Mucosa of rectum (tissue), 2 donors: ENCODE results near the gene LAMA2.

Experiments
- H3K27ac ChIP-seq, 2 donors: one replicate each; pipeline ENCODE4 v1.7.0; 2013; ENCODE audit warnings: inconsistent platforms in 2 of 2, low read depth in 2 of 2, low read length in 2 of 2
- H3K27me3 ChIP-seq, 2 donors: one replicate each; pipeline ENCODE4 v1.7.0; 2013; ENCODE audit warnings: low read length in 2 of 2; ENCODE audit not compliant: control insufficient read depth in 2 of 2, insufficient read depth in 2 of 2
- H3K36me3 ChIP-seq, 2 donors: one replicate each; pipeline ENCODE4 v1.7.0; 2013; ENCODE audit warnings: low read length in 2 of 2; ENCODE audit not compliant: control insufficient read depth in 2 of 2, insufficient read depth in 2 of 2
- H3K4me1 ChIP-seq, 2 donors: one replicate each; pipeline ENCODE4 v1.7.0; 2013; ENCODE audit warnings: low read length in 2 of 2, mild to moderate bottlenecking in 1 of 2; ENCODE audit not compliant: control insufficient read depth in 2 of 2, insufficient read depth in 2 of 2
- H3K4me3 ChIP-seq, 2 donors: one replicate each; pipeline ENCODE4 v1.7.0; 2013; ENCODE audit warnings: low read length in 2 of 2
- H3K9ac ChIP-seq, 2 donors: one replicate each; pipeline ENCODE4 v1.7.0; 2013; ENCODE audit warnings: low read length in 2 of 2, low read depth in 1 of 2, mild to moderate bottlenecking in 1 of 2
- H3K9me3 ChIP-seq, 2 donors: one replicate each; pipeline ENCODE4 v1.7.0; 2013; ENCODE audit warnings: low read length in 2 of 2; ENCODE audit not compliant: control insufficient read depth in 2 of 2
- donor health status: healthy.
- donor health status: Normal muscosa, but diverticular disease.

Gene LAMA2

GRCh38 chr6:129111346-129111745, 228.4 kb downstream of the LAMA2 start:
- no peak overlapping the region for H3K9ac ChIP-seq
- H3K9me3 ChIP-seq = no peaks in the 10 kb centered on the region
- H3K4me1 ChIP-seq = no peaks in the 10 kb centered on the region
- no peak overlapping the region for H3K27ac ChIP-seq
- H3K4me3 ChIP-seq = no peak overlapping the region
- no peaks in the 10 kb centered on the region for H3K36me3 ChIP-seq
- no peaks in the 10 kb centered on the region for H3K27me3 ChIP-seq

GRCh38 chr6:129111853-129112252, 228.9 kb downstream of the LAMA2 start:
- Histone ChIP-seq H3K27ac (no peak overlapping the region), H3K4me3 (no peak overlapping the region), H3K27me3 (no peaks in the 10 kb centered on the region), H3K9me3 (no peaks in the 10 kb centered on the region), H3K4me1 (no peaks in the 10 kb centered on the region), H3K9ac (no peak overlapping the region), H3K36me3 (no peaks in the 10 kb centered on the region)

- no peaks in the 10 kb centered on the region for H3K4me1 ChIP-seq
- no peak overlapping the region for H3K27ac ChIP-seq
- no peaks in the 10 kb centered on the region for H3K27me3 ChIP-seq
- no peak overlapping the region for H3K9ac ChIP-seq
- no peaks in the 10 kb centered on the region for H3K36me3 ChIP-seq
- H3K4me3 ChIP-seq = no peak overlapping the region
- H3K9me3 ChIP-seq = no peaks in the 10 kb centered on the region
These were observed 229.7 kb downstream of the LAMA2 start for GRCh38 chr6:129112591-129112990.

GRCh38 chr6:129113637-129114036, 230.7 kb downstream of the LAMA2 start:
- H3K4me1 ChIP-seq = no peaks in the 10 kb centered on the region
- no peaks in the 10 kb centered on the region for H3K36me3 ChIP-seq
- no peaks in the 10 kb centered on the region for H3K27me3 ChIP-seq
- H3K27ac ChIP-seq = no peak overlapping the region
- no peaks in the 10 kb centered on the region for H3K9me3 ChIP-seq
- H3K9ac ChIP-seq = no peak overlapping the region
- no peak overlapping the region for H3K4me3 ChIP-seq

- H3K27ac ChIP-seq = no peak overlapping the region
- H3K9me3 ChIP-seq = no peaks in the 10 kb centered on the region
- no peaks in the 10 kb centered on the region for H3K4me1 ChIP-seq
- no peaks in the 10 kb centered on the region for H3K36me3 ChIP-seq
- no peak overlapping the region for H3K4me3 ChIP-seq
- no peaks in the 10 kb centered on the region for H3K27me3 ChIP-seq
- H3K9ac ChIP-seq = no peak overlapping the region
These were observed 231.9 kb downstream of the LAMA2 start for GRCh38 chr6:129114636-129115391.

- no peaks in the 10 kb centered on the region for H3K4me1 ChIP-seq
- no peaks in the 10 kb centered on the region for H3K36me3 ChIP-seq
- no peak overlapping the region for H3K9ac ChIP-seq
- no peak overlapping the region for H3K4me3 ChIP-seq
- H3K9me3 ChIP-seq = no peaks in the 10 kb centered on the region
- no peak overlapping the region for H3K27ac ChIP-seq
- H3K27me3 ChIP-seq = no peaks in the 10 kb centered on the region
These were observed 232.5 kb downstream of the LAMA2 start for GRCh38 chr6:129115471-129115870.

- Histone ChIP-seq H3K4me3 (no peak overlapping the region), H3K4me1 (no peaks in the 10 kb centered on the region), H3K27ac (no peak overlapping the region), H3K36me3 (no peaks in the 10 kb centered on the region), H3K9me3 (no peaks in the 10 kb centered on the region), H3K9ac (no peak overlapping the region), H3K27me3 (no peaks in the 10 kb centered on the region)
These were observed 234.4 kb downstream of the LAMA2 start for GRCh38 chr6:129117355-129117754.

GRCh38 chr6:129120856-129121638, 238.1 kb downstream of the LAMA2 start:
- no peaks in the 10 kb centered on the region for H3K36me3 ChIP-seq
- H3K4me1 ChIP-seq = no peaks in the 10 kb centered on the region
- no peaks in the 10 kb centered on the region for H3K9me3 ChIP-seq
- no peak overlapping the region for H3K27ac ChIP-seq
- H3K9ac ChIP-seq = no peak overlapping the region
- H3K27me3 ChIP-seq = no peaks in the 10 kb centered on the region
- H3K4me3 ChIP-seq = no peak overlapping the region

GRCh38 chr6:129124347-129124746, 241.4 kb downstream of the LAMA2 start:
- Histone ChIP-seq H3K36me3 (no peaks in the 10 kb centered on the region), H3K27ac (no peak overlapping the region), H3K4me3 (no peak overlapping the region), H3K9ac (no peak overlapping the region), H3K4me1 (no peaks in the 10 kb centered on the region), H3K27me3 (no peaks in the 10 kb centered on the region), H3K9me3 (no peaks in the 10 kb centered on the region)

- H3K4me3 ChIP-seq = no peak overlapping the region
- H3K27me3 ChIP-seq = no peaks in the 10 kb centered on the region
- no peaks in the 10 kb centered on the region for H3K9me3 ChIP-seq
- H3K36me3 ChIP-seq = no peaks in the 10 kb centered on the region
- no peak overlapping the region for H3K9ac ChIP-seq
- no peaks in the 10 kb centered on the region for H3K4me1 ChIP-seq
- H3K27ac ChIP-seq = peak overlapping the region in 1 of 2 donors; percentile 39
These were observed 247.2 kb downstream of the LAMA2 start for GRCh38 chr6:129130106-129130505.
